Brain microvascular endothelial cell (primary cell): ENCODE measurements around the gene TMEM179.

Experiments used
- DNase-seq: peaks from one replicate; pipeline ENCODE4 v3.0.0-alpha.2; 2020
- H3K27ac ChIP-seq: fragments of 250-450 bp; sonication (Bioruptor Pico); 2 replicates; pipeline ENCODE4 v1.5.1; 2020; ENCODE audit warnings: mild to moderate bottlenecking, moderate library complexity
- H3K27me3 ChIP-seq: fragments of 250-450 bp; sonication (Bioruptor Pico); replicated peaks from 2 replicates; pipeline ENCODE4 v1.5.1; 2020; ENCODE audit warnings: mild to moderate bottlenecking
- H3K36me3 ChIP-seq: fragments of 250-450 bp; sonication (Bioruptor Pico); replicated peaks from 2 replicates; pipeline ENCODE4 v1.5.1; 2020; ENCODE audit warnings: mild to moderate bottlenecking
- H3K4me3 ChIP-seq: 2 replicates; pipeline ENCODE4 v1.5.1; 2011; ENCODE audit warnings: low read depth, mild to moderate bottlenecking, control low read depth, low read length, moderate library complexity
- in situ Hi-C: cut with HindIII; loops from 2 replicates; pipeline ENCODE4 v1.10.0; 2017; ENCODE audit warnings: low sequenced_read_pairs, low pct_ligation_motif_present
- TF ChIP-seq, protein P1 (sequence below): IDR thresholded peaks from 2 replicates; pipeline ENCODE4 v1.5.1; 2011; ENCODE audit warnings: low read depth, mild to moderate bottlenecking, moderate library complexity, low read length, control low read depth, inconsistent platforms; ENCODE audit errors: missing control alignments

The TMEM179 gene

DNA sequence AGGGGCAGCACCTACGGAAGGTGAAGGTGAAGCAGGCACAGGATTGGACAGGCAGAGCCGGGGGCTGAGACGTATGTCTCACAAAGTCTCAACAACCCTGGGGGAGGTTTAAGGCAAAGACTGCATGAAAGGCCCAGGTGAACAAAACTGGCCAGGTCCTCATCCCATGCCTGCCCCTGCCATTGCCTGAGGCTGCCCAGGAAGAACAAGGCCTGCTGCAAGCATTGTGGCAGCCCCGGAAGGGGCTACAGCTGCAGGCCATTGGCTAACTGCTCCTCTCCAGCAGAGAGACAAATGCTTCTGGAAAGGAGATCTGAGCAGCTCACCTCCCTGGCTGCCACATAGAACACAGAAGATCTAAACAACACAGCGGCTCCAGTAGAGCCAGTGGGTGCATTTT is 20.4 kb upstream of the TMEM179 start:
- no peaks in the 10 kb centered on the region for H3K36me3 ChIP-seq
- DNase-seq, result no peak
- no peak overlapping the region for H3K4me3 ChIP-seq
- TF ChIP-seq, protein P1, sequence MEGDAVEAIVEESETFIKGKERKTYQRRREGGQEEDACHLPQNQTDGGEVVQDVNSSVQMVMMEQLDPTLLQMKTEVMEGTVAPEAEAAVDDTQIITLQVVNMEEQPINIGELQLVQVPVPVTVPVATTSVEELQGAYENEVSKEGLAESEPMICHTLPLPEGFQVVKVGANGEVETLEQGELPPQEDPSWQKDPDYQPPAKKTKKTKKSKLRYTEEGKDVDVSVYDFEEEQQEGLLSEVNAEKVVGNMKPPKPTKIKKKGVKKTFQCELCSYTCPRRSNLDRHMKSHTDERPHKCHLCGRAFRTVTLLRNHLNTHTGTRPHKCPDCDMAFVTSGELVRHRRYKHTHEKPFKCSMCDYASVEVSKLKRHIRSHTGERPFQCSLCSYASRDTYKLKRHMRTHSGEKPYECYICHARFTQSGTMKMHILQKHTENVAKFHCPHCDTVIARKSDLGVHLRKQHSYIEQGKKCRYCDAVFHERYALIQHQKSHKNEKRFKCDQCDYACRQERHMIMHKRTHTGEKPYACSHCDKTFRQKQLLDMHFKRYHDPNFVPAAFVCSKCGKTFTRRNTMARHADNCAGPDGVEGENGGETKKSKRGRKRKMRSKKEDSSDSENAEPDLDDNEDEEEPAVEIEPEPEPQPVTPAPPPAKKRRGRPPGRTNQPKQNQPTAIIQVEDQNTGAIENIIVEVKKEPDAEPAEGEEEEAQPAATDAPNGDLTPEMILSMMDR, result no peak
- H3K27ac ChIP-seq, result no peak overlapping the region
- no peaks in the 10 kb centered on the region for H3K27me3 ChIP-seq
- in situ Hi-C loops, result no loop called here

DNA sequence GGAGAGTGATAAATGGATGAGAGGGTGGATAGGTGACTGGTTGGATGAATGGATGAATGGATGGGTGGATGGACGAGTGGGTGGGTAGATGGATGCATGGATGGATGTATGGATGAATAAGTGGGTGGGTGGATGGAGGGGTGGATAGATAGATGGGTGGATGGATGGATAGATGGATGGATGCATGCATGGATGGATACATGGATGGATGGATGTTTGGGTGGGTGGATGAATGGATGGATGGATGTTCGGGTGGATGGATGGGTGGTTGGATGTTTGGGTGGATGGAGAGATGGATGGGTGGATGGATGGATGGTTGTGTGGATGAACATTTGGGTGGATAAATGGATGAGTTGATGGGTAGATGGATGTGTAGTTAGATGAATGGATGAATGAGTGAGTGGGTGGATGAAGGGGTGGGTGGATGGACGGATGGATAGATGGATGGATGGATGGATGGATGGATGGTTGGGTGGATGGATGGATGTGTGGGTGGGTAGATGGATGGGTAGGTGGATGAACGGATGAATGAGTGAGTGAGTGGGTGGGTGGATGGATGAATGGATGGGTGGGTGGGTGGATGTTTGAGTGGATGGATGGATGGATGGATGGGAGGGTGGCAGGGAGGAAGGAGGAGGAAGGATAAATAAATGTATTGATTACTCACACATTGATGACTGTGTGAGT is 9.7 kb upstream of the TMEM179 start:
- DNase-seq, result no peak
- in situ Hi-C loops, result no loop called here
- no peaks in the 10 kb centered on the region for H3K27me3 ChIP-seq
- TF ChIP-seq, protein P1, result no peak
- no peaks in the 10 kb centered on the region for H3K36me3 ChIP-seq
- no peak overlapping the region for H3K4me3 ChIP-seq
- H3K27ac ChIP-seq, result no peak overlapping the region

DNA sequence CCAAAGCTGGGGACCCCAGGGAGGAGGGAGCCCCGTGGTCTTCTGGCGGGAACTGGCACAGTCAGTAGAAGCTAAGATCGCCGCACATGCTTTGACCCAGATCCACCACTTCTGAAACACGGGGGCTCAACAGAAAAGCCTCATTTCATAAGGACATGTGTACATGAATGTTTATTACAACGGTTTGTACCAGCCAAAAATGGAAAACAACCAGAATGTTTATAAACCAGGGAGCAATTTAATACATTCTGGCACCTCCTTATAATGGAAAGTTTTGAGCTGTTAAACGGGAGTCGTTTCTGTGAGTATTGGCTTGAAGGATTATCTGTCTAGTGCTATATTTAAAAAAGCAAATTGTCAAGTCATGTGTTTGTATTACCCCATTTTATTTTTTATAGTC is 7.3 kb upstream of the TMEM179 start:
- TF ChIP-seq, protein P1, result no peak
- no peak overlapping the region for H3K4me3 ChIP-seq
- H3K36me3 ChIP-seq, result no peaks in the 10 kb centered on the region
- no peak overlapping the region for H3K27ac ChIP-seq
- no peak for DNase-seq
- H3K27me3 ChIP-seq, result no peaks in the 10 kb centered on the region
- in situ Hi-C loops, result no loop called here

DNA sequence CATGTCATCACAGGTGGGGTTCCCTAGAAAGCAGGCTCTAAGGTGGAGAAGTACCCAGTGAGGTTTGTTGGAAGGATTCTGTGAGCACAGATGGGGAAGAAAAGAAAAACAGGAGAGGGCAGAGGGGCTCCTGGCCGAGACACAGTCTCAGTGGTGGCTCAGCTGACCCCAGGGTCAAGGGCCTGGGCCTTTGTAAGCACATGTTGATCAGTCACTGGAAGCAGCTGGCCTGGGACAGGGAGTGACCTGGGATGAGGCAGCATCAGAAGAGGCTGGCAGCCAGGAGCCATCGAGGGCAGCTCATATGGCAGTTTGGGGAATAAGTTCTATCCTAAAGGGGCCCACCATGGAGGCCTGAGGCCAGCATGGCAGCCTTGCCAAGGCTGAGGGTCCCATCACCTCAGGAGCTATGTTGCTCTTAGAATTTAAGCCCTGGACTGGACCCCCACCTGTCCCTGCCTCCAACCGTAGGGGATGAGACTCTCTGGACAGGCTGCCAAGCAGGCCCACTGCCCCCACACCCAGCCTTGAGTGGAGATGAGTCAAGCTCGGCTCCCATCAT is 6.3 kb upstream of the TMEM179 start:
- DNase-seq, result no peak
- no peaks in the 10 kb centered on the region for H3K27me3 ChIP-seq
- H3K36me3 ChIP-seq, result no peaks in the 10 kb centered on the region
- H3K27ac ChIP-seq, result no peak overlapping the region
- in situ Hi-C loops, result no loop called here
- TF ChIP-seq, protein P1, result no peak
- no peak overlapping the region for H3K4me3 ChIP-seq

DNA sequence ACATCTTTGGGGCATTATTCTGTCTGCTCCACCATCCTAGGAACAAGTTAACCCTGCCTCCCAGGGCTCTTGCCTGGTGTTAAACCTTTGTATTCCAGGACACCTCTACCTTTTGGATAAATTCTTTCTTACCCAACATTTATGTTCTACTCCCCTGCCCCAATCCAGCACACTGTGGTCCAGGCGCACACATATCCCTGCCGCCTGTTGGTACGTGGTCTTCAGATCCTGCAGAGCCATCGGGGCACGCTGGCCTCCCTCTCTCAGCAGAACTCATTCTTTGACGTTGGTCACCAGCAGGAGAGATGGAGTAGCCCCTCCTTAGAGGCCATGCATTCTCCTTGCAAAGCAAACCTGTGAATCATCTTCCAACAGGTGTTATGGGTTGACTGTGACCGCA is 5.1 kb upstream of the TMEM179 start:
- Histone ChIP-seq H3K27ac (no peak overlapping the region), H3K36me3 (no peaks in the 10 kb centered on the region), H3K27me3 (peaks cover 5% of the 10 kb centered on the region), H3K4me3 (no peak overlapping the region)
- no peak for DNase-seq
- in situ Hi-C loops, result no loop called here
- TF ChIP-seq, protein P1, result no peak
